Lower leg skin (tissue), 4 donors: ENCODE results near the gene CACNA1G. TPM values are rescaled to one million over a fixed set of nuclear protein-coding genes. Genes with fewer than 3 reads are reported as not detected.
A peak's percentile ranks its signal among the peaks of the same experiment; 100 is the strongest.

Experiments used
- DNase-seq, 2 donors: peaks; one replicate each; pipeline ENCODE4 v3.0.0-alpha.2; 2019; ENCODE audit warnings: low spot score in 2 of 2
- H3K4me3 ChIP-seq: fragments of 200-600 bp; sonication (generic); 2 replicates; pipeline ENCODE4 v1.5.1; 2017; ENCODE audit warnings: mild to moderate bottlenecking, low read depth; ENCODE audit not compliant: poor library complexity, severe bottlenecking
- POLR2A ChIP-seq, 2 donors: fragments of 450-650 bp; IDR thresholded peaks; one replicate each; pipeline ENCODE4 v1.6.1; 2016 to 2017; ENCODE audit warnings: antibody characterized with exemption in 2 of 2, mild to moderate bottlenecking in 1 of 2, moderate library complexity in 1 of 2
- WGBS, 2 donors: methylation state at CpG; one replicate each; pipeline ENCODE4 v1.1.5; 2018; 5-methylcytosine and 5-hydroxymethylcytosine counted together
- intact Hi-C: fragments of 100-400 bp; cut with DNase I; formaldehyde crosslinking; loops from one replicate; pipeline ENCODE4 v1.15.0; 2023; ENCODE audit warnings: low total_unique reads
- total RNA-seq, 4 donors: library from RNA; depleted of rRNA; stranded (reverse); fragments of >200 nt; gene quantifications; one replicate each; pipeline ENCODE4 v1.1.0, GENCODE V29; 2016
- TF ChIP-seq, protein P1 (sequence below), 3 donors: fragments of 450-650 bp; IDR thresholded peaks; one replicate each; pipeline ENCODE4 v1.5.1; 2016; ENCODE audit warnings: antibody characterized with exemption in 3 of 3, mild to moderate bottlenecking in 3 of 3, moderate library complexity in 2 of 3

The CACNA1G gene
- total RNA-seq, 4 donors from 2014 or later = 1.3 to 3.1 (median 1.8) TPM

- TF ChIP-seq, protein P1, sequence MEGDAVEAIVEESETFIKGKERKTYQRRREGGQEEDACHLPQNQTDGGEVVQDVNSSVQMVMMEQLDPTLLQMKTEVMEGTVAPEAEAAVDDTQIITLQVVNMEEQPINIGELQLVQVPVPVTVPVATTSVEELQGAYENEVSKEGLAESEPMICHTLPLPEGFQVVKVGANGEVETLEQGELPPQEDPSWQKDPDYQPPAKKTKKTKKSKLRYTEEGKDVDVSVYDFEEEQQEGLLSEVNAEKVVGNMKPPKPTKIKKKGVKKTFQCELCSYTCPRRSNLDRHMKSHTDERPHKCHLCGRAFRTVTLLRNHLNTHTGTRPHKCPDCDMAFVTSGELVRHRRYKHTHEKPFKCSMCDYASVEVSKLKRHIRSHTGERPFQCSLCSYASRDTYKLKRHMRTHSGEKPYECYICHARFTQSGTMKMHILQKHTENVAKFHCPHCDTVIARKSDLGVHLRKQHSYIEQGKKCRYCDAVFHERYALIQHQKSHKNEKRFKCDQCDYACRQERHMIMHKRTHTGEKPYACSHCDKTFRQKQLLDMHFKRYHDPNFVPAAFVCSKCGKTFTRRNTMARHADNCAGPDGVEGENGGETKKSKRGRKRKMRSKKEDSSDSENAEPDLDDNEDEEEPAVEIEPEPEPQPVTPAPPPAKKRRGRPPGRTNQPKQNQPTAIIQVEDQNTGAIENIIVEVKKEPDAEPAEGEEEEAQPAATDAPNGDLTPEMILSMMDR (IDR thresholded peaks at IDR 0.05) = no peak
- TF ChIP-seq POLR2A (IDR thresholded peaks at IDR 0.05) = no peak
- no peak for DNase-seq
- intact Hi-C loops = no loop called here
- H3K4me3 ChIP-seq = no peak overlapping the region
- WGBS, 2 donors = 78 to 92% methylated on average over 7 of the region's 7 CpGs
Observed at GRCh38 chr17:50637829-50638605, 77.5 kb downstream of the CACNA1G start.

GRCh38 chr17:50638606-50638965 is 78.1 kb downstream of the CACNA1G start:
- DNase-seq = no peak
- no peak overlapping the region for H3K4me3 ChIP-seq
- TF ChIP-seq POLR2A (IDR thresholded peaks at IDR 0.05) = no peak
- TF ChIP-seq, protein P1 (IDR thresholded peaks at IDR 0.05) = no peak
- intact Hi-C loops = no loop called here
- WGBS, 2 donors = 57 to 64% methylated on average over 2 of the region's 2 CpGs

DNA sequence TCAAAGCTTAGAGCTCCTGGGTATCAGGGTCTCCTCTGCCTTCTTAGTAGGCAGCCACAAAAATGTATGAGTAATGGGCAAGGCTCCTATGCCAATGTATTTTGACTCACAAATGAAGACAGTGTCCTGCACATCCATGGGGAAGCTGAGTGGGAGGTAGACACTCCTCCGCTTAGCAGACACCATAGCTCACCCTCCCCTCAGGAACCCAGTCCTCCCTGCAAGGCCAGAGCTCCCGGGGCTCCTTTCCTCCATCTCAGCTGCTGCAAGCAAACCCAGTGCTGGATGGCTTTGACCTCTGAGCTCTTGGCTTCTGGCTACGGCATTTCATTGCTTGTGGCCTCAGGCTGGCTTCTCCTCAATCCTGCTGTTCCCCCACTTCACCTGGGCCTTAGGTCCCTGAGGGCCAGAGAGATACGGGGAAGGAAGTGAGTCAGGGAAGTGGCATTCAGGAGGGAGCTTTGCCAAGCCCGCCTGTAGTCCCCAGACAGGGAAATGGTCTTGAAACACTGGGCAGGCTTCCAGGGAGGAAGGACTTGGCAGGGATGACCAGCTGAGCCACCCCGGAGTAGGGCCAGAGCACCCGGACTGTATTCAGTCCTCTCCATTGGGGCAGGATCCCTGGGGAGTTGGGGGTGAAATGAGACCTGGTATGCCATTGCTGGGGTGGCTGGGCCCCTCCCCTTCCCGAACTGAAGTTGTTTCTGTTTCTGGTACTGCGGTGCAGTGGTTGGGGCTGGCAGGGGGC is 78.6 kb downstream of the CACNA1G start:
- H3K4me3 ChIP-seq = no peak overlapping the region
- intact Hi-C loops = no loop called here
- peak; percentile 85 to 94 for DNase-seq
- WGBS, 2 donors = 13 to 25% methylated on average over 9 of the region's 9 CpGs
- TF ChIP-seq, protein P1 (IDR thresholded peaks at IDR 0.05) = no peak
- no peak for TF ChIP-seq POLR2A (IDR thresholded peaks at IDR 0.05)

GRCh38 chr17:50640686-50641351 is 80.3 kb downstream of the CACNA1G start:
- no peak for DNase-seq
- intact Hi-C loops = no loop called here
- no peak overlapping the region for H3K4me3 ChIP-seq
- 55 to 71% methylated on average over 11 to 12 of the region's 12 CpGs for WGBS, 2 donors
- TF ChIP-seq POLR2A (IDR thresholded peaks at IDR 0.05) = no peak
- TF ChIP-seq, protein P1 (IDR thresholded peaks at IDR 0.05) = no peak

DNA sequence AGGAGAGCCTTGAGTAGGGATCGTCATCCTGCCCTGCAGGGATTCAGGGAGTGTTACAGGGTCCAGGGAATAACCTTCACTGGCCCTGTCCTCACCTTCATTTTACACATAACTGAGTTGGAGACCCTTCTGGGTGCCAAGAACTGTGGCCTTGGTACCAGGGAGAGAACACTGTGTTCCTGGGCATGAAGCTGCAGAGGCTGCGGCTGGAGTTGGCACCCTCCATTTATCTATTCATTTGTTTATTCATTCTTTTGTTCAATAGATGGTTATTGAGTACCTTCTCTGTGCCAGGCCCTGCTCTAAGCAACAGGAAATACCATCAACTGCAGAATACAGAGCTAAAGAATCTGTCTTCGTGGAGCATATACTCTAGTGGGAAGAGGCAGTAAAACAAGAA is 80.8 kb downstream of the CACNA1G start:
- no peak for DNase-seq
- no peak overlapping the region for H3K4me3 ChIP-seq
- 66 to 79% methylated on average over 3 of the region's 3 CpGs for WGBS, 2 donors
- no peak for TF ChIP-seq POLR2A (IDR thresholded peaks at IDR 0.05)
- intact Hi-C loops = no loop called here
